GM18520 (cell line): ENCODE results near the gene SAPCD1.

Experiments
- ATAC-seq: cut with Tn5 transposase; IDR thresholded peaks from one replicate; pipeline ENCODE4 v1.9.1; 2021; ENCODE audit not compliant: unreplicated experiment

The SAPCD1 gene

DNA sequence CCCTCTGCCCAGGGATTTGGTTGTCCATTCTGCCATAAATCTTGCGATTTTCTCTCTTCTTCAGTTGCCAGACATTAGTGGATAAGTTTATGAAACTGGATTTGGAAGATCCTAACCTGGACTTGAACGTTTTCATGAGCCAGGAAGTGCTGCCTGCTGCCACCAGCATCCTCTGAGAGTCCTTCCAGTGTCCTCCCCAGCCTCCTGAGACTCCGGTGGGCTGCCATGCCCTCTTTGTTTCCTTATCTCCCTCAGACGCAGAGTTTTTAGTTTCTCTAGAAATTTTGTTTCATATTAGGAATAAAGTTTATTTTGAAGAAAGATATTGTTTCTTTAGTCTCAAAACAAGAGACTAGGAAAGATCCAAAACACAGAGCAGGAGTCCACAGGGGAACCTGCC is at the start of gene SAPCD1:
Gene SAPCD1 (plus strand): TSS at position 301 of the 400 bp plus-strand sequence. CDS start 399 bp downstream, outside the sequence.
- no peak for ATAC-seq

- no peak for ATAC-seq
Measured at GRCh38 chr6:31713465-31713864, 49.0 kb upstream of the SAPCD1 start.

DNA sequence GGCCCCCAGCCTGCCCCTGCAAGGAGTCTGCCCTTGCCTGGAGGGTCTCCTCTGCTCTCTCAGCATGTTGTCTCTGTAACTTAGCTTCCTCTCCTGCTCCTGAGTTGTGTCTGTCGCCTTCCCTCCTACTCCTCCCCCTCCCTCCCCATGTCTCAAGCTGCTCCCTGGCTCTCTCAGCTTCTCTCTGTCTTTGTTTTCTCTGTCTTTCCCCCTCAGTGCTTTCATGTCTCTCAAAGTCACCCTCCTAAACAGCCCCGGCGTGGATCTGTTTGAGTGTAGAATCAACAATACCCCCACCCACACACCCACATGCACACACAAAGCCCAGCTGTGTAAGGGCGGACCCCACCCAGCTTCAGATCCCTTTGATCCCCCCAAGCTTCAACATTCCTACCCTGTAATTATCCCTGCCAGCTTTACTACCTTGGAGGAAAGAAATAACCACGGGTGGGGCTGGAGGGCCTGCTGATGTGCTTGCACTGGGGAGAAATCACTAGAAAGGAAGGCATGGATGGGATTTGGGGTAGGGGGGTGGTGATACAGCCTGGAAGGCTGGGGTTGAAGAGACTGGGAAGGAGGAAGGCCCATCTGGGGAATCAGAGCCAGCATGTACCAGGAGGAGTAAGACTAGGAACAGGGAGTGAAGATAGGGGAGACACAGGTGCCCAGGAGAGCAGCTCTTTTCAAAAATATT is 48.3 kb upstream of the SAPCD1 start:
- ATAC-seq = no peak

DNA sequence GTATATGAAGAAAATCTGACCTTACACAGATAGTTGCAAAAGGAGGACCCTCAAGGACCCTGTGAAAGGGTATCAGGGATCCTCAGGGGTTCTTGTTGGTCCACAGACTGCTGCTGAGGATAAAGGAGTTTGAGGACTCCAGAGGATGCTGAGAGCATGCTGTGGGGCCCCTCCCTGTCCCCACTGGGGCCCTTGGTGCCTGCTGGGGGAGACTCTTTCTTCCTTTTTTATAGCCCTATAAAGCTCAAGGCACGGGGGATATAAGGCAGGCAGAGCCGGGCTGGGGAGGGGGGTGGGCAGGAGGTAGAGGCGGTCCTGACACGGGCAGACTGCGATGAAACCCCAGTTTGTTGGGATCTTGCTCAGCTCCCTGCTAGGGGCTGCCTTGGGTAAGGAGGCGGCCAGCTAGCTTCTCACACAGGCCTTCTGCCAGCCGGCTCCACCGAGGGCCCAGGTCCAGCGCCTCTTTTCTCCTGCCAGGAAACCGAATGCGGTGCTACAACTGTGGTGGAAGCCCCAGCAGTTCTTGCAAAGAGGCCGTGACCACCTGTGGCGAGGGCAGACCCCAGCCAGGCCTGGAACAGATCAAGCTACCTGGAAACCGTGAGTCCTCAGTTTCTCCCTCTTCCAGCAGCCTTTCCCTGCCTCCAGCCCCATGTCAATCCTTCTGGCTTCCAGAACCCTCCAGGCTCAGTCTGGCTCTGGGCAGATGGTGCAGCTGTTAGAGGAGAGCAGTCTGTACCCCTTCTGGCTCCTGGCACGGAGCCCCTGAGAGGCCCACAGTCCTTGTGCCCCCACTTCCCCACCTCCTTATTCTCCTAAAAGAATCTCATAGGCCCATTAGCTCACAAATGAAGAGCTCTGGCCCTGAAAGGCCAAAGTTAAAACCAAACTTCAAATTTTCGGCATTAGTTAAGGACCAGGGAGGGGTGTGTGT is 47.2 kb upstream of the SAPCD1 start, which contains the start of gene LY6G6D:
Gene LY6G6D (plus strand): TSS at position 327 of the 937 bp plus-strand sequence. CDS start 8 bp downstream, at position 335.
- no peak for ATAC-seq

DNA sequence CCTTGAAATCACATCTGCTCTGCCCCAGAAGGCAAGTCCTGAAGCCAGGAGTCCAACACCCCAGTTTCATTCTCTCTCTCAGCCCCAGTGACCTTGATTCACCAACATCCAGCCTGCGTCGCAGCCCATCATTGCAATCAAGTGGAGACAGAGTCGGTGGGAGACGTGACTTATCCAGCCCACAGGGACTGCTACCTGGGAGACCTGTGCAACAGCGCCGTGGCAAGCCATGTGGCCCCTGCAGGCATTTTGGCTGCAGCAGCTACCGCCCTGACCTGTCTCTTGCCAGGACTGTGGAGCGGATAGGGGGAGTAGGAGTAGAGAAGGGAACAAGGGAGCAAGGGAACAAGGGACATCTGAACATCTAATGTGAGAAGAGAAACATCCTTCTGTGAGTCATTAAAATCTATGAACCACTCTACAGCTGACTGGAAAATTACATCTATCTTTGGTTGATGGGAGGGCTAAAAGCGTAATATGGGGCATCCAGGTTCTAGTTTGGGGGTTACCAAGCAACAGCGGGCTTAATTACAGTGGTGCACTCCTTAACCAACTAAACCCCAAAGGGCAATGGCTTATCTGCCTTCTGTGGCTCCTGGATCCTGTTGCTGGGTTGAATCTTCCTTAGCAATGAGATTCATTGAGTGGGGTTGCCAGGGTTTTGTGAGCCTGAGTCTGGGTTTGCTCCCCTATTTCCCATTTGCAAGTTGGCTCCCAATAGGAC is 44.8 kb upstream of the SAPCD1 start:
- no peak for ATAC-seq

GRCh38 chr6:31718265-31718664 is 44.2 kb upstream of the SAPCD1 start:
- no peak for ATAC-seq

DNA sequence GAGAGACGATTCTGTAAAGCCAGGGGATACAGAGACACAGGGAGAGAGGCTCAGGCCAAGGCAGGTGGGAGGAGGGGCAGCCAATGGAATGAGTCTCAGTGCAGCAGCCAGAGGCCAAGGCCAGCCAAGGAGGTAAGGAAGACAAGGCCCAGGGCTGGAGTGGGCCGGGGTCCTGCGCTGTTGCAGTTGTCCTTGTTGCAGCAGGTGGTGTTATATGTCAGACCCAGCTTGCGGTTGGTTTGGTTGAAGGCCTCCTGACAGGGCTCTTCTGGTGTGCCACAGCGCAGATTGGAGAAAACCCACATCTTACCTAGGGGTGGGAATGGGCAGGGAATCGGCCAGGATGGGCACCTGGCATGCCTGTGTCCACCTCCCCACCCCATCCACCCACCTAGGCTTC is 43.5 kb upstream of the SAPCD1 start:
- no peak for ATAC-seq

GRCh38 chr6:31720196-31720770 is 42.2 kb upstream of the SAPCD1 start:
- ATAC-seq = no peak

DNA sequence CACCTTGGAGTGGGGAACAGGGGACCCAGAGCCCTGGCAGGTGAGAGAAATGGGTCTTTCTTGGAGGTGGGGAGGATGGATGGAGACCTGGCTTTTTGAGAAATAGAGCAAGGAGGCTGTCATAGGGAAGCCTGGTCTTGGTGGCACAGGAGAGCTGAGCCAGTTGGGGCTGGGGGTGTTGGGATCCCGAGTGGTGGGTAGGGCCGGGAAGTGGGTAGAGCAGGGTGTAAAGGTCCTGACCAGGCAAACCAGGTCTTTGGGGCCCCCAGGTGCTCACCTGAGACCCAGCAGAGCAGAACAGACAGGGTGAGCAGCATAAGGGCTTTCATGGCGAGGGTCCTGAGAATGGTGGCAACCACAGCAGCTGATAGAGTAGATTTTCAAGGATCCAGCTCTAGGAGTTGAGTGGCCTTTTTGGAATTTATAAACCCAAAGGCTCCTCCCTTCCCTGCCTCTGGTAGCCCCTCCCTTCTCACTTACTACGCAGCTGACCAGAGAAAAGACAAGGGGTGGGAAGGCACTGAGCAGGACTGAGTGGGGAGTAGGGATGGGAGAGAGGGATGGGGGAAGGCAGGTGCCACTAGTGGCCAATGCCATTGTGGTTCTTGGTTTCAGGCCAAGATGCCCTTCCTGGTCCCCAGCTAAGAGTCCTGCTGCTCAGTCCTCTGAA is 41.0 kb upstream of the SAPCD1 start, which contains the start of gene LY6G6C:
Gene LY6G6C (minus strand): TSS at position 396 of the 670 bp plus-strand sequence. CDS start 67 bp downstream, at position 329.
- no peak for ATAC-seq

- no peak for ATAC-seq
Measured at GRCh38 chr6:31722173-31722572, 40.3 kb upstream of the SAPCD1 start.

DNA sequence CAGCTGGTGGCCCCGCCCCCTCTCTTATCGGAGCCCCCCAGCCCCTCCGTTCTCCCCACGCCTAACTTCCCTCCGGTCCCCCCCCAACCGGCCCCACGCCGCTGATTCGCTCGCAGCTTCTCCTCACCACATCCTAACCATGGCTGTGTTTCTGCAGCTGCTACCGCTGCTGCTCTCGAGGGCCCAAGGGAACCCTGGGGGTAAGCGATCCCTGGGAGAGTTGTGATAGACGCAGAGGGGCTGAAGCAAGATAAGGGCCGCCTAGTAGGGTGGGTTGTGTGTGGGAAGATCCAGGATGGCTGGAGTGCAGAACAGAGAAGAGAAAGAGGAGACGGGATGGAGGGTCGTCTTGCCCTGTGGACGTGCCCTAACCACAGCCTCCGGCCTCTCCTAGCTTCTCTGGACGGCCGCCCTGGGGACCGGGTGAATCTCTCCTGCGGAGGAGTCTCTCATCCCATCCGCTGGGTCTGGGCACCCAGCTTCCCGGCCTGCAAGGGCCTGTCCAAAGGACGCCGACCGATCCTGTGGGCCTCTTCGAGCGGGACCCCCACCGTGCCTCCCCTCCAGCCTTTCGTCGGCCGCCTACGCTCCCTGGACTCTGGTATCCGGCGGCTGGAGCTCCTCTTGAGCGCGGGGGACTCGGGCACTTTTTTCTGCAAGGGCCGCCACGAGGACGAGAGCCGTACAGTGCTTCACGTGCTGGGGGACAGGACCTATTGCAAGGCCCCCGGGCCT is 39.0 kb upstream of the SAPCD1 start, which contains the start of gene MPIG6B:
Gene MPIG6B (plus strand): TSS at position 129 of the 735 bp plus-strand sequence. CDS start 11 bp downstream, at position 140.
- no peak for ATAC-seq

GRCh38 chr6:31723980-31724691 is 38.3 kb upstream of the SAPCD1 start:
- ATAC-seq = no peak

DNA sequence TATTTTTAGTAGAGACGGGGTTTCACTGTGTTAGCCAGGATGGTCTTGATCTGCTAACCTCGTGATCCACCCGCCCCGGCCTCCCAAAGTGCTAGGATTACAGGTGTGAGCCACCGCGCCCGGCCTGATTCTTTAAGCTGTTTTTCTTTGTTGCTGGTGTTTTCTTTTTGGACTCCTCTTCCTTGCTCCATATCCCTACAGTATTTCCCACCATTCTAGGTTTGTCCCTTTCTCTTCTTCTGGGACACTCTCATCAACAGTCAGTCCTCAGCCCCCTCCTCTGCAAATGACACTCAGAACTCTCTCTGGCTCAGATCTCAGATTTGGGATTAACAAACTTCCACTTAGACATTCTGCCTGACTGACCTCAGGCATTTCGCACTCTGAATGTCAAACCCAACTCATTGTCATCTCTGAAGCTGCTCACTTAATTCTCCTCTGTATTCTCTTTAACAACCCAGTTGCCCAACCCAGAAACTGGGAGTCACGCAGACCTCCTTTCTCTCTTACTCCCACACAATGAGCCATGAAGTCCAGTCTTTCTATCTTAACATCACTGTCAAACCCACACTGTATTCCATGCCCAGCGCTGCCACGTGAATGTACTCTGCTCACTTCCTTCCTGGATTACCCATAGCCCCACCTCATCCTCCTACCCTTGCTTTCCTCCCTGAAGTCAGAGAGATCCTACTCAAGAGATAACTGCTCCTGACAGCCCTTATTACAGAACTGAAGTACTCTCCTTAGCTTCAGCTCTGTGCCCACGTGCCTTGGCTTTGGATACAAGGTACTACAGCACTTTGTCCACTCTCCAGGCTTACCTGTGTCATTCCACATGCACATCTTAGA is 36.7 kb upstream of the SAPCD1 start:
- no peak for ATAC-seq

GRCh38 chr6:31727034-31727716 is 35.3 kb upstream of the SAPCD1 start:
- no peak for ATAC-seq

- no peak for ATAC-seq
Measured at GRCh38 chr6:31727717-31728671, 34.5 kb upstream of the SAPCD1 start.
